HG02571 (cell line): ENCODE data around the gene ATP6V0E1.

ENCODE experiments used
- ATAC-seq: cut with Tn5 transposase; IDR thresholded peaks from one replicate; pipeline ENCODE4 v1.9.1; 2021; ENCODE audit warnings: mild to moderate bottlenecking, moderate library complexity; ENCODE audit not compliant: unreplicated experiment

Gene ATP6V0E1

GRCh38 chr5:172983542-172984243 lies at the start of gene ATP6V0E1:
TSS of gene ATP6V0E1 (plus strand) at chr5:172983771. CDS start at chr5:172983861, 90 bp downstream.
- peak; percentile 89 for ATAC-seq

- no peak for ATAC-seq
Measured at GRCh38 chr5:172935096-172935495, 48.5 kb upstream of the ATP6V0E1 start.

DNA sequence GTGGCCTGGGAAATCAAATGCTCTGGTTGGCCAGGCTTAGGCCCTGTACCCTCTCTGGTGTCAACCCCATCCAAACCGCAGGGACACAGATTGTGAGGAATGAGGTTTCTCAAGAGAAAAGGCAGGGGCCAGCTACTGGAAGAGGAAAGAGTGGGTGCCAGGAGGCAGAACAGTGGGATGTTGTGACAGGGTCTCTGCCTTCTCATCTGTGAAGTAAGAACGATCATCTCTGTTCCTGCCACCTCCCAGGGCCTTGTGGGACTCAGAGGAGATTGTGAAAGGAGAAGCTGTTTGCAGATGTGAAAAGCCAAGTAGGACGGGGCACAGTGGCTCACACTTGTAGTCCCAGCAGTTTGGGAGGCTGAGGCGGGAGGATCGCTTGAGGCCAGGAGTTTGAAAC lies 47.2 kb upstream of the ATP6V0E1 start:
- ATAC-seq = no peak

- ATAC-seq = no peak
Measured at GRCh38 chr5:172939071-172939470, 44.5 kb upstream of the ATP6V0E1 start.

- ATAC-seq = no peak
Measured at GRCh38 chr5:172939611-172940267, 43.8 kb upstream of the ATP6V0E1 start.

- ATAC-seq = no peak
Measured at GRCh38 chr5:172940268-172941066, 43.1 kb upstream of the ATP6V0E1 start.

- no peak for ATAC-seq
Measured at GRCh38 chr5:172941067-172941516, 42.5 kb upstream of the ATP6V0E1 start.

GRCh38 chr5:172942556-172942955 lies 41.0 kb upstream of the ATP6V0E1 start:
- no peak for ATAC-seq

DNA sequence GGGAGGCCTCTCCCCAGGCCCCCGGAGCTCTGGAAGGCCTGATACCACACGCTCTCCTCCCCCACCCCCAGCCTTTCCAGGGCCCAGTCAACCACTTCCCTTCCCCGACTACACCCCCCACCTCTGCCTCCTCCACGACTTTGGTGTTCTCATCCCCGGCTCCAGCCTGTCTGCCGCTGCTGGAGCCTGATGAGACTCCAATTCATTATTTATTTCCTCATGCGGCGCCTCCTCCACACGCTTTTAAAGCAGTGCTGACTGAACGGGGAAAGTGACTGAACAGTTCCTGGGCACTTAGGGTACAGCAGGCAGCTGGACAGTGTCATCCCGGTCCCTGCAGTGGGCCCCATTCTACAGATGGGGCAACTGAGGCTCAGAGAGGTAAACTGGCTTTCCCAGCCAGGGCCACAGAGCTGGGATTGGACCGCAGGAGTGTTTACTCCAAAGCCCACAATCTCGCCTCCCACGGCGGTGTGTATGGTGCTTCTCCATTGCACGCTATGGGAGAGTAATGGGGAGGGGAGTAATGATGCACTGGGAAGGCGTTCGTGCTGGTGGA lies 40.2 kb upstream of the ATP6V0E1 start:
- no peak for ATAC-seq

DNA sequence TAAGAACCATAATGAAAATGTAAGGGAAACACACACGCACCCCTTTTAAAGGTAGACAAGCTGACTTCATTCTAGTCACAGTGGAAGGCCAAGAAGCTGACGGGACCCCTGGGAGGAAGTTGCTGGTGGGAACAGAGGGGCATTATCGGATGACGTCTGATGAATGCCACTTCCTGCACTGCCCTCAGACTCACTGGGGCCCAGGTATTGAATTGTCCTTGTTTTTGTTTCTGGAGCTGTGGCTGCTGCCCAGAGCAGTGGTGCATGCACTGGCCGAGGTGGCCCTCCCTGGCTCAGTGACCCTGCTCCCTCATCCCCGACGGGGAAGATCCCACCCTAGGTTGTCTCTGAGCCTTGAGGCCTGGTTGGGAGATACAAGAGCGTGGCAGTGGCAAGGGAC lies 39.7 kb upstream of the ATP6V0E1 start:
- no peak for ATAC-seq

GRCh38 chr5:172944741-172945140 lies 38.8 kb upstream of the ATP6V0E1 start:
- no peak for ATAC-seq

DNA sequence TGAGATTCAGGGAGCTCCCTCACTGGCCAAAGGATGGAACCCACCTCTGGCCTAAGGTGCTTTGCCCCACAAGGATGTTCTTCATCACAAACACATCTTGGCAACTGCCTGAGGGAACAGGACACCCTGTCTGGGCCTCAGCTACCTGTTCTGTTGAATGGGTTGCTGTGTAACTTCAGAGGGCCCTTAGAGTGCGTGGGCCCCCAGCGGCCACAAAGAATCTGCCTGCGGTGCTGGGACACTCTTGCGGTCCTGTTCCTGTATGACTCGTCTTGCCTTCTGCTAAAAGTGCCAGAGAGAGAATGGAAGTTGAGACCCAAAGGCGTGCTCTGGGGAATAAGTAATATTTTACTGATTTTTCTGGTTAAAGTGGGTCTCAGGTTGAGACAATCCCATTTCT lies 38.4 kb upstream of the ATP6V0E1 start:
- ATAC-seq = no peak

- no peak for ATAC-seq
Measured at GRCh38 chr5:172946146-172946545, 37.4 kb upstream of the ATP6V0E1 start.

- ATAC-seq = no peak
Measured at GRCh38 chr5:172949426-172949825, 34.1 kb upstream of the ATP6V0E1 start.

DNA sequence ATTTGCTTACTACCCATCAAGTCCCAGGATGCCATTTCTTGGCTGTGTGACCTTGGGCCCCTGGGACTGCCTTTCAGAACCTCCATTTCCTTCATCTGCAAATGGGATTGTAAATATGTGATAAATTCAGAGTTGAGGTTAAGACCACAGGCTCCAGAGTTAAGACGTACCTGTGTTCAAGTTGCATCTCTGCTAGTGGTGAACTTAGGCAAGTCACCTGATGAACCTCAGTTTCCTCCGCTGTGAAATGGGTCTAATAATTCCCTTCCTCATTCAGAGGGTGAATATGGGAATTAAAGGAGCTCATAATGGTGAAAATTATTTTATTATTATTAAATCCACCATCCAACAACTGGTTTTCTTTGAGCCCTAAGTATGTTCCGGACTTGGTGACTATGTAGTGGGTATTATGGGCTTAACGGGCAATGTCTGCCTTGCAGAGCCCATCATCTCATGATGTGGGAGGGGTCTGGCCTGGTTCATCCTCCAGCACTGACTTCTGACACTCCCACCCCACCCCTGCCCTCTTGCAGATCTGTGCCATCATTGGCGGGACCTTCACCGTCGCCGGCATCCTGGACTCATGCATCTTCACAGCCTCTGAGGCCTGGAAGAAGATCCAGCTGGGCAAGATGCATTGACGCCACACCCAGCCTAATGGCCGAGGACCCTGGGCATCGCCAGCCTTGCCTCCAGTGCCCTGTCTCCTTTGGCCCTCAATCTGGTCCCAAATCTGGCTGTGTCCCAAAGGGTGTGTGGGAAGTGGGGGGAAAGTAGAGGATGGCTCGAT lies 33.2 kb upstream of the ATP6V0E1 start:
- ATAC-seq = no peak

DNA sequence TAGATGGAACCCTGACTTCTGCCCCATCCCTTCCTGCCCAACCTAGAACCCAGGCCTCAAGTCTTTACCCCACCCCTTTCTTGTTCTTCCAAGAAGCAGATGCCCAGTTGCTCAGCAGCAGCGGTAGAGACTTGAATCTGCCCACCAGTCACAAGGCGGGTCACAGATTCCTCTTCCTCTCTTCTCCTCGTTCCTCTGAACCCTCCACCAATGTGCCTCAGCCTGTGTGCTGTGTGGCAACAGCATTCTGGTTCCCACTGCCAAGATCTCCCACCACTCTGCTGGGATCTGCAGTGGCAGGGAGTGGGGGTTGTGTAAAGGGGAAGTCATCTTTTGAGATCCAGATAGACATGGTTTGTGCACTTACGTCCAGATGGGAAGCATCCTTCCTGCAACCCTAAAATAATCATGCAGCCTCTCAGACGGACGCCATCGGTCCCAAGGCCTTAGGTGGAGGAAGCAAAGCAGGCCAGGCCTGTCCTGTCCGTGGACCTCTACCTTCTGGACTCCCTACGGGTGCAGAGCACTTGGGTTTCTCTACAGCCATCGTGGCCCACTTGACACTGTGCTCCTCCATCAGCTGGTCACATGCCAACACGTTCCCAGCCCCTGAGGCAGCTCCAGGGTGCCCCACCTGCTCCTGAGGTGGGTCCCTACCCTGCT lies 32.1 kb upstream of the ATP6V0E1 start:
- no peak for ATAC-seq

DNA sequence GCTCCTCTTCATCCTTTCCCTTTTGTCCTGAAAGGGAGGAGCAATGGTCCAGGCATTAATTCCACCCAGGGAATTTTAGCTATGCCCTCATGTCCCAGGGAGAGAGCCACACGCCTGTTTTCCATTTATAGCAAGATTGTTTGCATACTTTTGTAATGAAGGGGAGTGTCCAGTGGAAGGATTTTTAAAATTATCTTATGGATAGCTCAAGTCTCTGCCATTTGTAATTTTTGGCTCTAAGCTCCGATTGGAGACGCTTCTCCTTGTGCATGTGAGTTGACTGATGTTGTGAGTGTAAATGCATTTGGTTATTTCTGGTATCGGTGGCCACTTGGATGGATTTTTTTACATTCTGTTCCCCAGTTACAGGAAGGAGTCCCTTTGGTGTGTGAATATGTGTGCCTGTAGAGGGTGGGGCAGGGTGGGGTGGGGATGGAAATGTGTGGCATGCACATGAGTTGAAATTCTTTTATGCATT lies 31.5 kb upstream of the ATP6V0E1 start:
- ATAC-seq = no peak

GRCh38 chr5:172953776-172954675 lies 29.5 kb upstream of the ATP6V0E1 start:
- ATAC-seq = no peak

DNA sequence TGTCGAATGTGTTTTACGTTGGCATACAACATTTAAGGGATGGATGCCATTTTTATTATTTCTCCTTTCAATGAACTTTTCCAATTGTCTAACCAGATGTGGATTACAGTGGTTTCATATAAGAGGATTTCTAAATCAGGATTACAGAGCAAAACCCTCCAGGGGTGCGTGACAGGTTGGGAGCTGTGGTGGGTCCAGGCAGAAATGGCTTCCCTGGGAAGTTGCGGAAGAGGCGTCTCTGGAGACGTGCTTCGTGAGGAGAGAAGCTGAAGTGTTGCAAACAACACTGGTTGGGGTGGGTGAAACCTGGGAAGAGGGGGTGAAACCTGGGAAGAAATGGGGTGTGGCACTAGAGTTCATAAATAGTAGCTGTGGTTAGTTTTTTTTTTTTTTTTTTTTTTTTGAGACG lies 28.8 kb upstream of the ATP6V0E1 start:
- ATAC-seq = no peak
